ENCODE data around the gene ESM1.

DNA sequence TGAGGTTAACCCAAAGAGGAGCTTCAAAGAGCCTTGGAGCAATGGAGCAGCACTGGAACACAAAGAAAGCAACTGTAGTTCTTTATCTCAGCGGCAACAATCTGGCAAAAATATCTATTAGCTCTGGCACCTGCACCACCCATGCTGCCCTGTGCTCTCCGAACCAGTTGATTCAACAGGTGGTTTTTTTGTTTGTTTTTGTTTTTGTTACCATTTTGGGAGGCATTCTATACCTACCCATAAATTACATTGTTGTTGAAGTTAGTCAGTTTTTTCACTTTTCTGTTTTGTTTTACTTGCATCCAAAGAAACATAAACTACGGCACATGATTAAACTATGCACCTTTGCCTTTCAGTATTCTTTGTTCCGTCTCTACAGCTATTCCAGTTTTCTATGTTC lies 16.2 kb downstream of the ESM1 start:
- TF ChIP-seq POLR2A (IDR thresholded peaks at IDR 0.05) (no peak), EP300 (IDR thresholded peaks at IDR 0.05; ENCODE audit: low read depth) (no peak), POLR2AphosphoS5 (IDR thresholded peaks at IDR 0.05) (no peak)
- TF ChIP-seq, protein P1, sequence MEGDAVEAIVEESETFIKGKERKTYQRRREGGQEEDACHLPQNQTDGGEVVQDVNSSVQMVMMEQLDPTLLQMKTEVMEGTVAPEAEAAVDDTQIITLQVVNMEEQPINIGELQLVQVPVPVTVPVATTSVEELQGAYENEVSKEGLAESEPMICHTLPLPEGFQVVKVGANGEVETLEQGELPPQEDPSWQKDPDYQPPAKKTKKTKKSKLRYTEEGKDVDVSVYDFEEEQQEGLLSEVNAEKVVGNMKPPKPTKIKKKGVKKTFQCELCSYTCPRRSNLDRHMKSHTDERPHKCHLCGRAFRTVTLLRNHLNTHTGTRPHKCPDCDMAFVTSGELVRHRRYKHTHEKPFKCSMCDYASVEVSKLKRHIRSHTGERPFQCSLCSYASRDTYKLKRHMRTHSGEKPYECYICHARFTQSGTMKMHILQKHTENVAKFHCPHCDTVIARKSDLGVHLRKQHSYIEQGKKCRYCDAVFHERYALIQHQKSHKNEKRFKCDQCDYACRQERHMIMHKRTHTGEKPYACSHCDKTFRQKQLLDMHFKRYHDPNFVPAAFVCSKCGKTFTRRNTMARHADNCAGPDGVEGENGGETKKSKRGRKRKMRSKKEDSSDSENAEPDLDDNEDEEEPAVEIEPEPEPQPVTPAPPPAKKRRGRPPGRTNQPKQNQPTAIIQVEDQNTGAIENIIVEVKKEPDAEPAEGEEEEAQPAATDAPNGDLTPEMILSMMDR (IDR thresholded peaks at IDR 0.05): no peak
